ENCODE data around the gene NUAK2.
A peak's percentile ranks its signal among the peaks of the same experiment; 100 is the strongest.

Gene NUAK2

DNA sequence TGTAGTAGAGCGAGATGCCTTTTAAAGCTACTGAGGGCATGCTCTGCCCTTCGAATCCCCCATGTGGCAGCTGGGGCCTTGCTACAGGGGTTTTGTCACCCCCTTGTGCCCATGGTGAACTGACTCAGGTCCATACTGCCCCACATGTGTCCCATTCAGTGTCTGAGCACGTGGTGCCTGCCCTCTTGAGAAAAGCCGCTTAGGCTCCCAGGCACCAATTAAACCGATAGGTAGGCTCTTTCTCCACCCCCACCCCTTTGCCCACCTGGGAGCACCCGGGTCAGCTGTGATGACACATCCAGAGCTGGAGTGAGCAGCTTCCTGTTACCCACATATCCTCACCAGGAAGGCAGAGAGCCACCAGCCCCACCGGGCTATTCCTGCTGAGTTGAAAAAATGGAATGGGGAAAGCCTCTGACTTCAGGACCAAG, 63.3 kb downstream of the NUAK2 start:
- no peak overlapping the region for H3K4me3 ChIP-seq (ENCODE audit: low read depth, low read length)
- TF ChIP-seq, protein P1, sequence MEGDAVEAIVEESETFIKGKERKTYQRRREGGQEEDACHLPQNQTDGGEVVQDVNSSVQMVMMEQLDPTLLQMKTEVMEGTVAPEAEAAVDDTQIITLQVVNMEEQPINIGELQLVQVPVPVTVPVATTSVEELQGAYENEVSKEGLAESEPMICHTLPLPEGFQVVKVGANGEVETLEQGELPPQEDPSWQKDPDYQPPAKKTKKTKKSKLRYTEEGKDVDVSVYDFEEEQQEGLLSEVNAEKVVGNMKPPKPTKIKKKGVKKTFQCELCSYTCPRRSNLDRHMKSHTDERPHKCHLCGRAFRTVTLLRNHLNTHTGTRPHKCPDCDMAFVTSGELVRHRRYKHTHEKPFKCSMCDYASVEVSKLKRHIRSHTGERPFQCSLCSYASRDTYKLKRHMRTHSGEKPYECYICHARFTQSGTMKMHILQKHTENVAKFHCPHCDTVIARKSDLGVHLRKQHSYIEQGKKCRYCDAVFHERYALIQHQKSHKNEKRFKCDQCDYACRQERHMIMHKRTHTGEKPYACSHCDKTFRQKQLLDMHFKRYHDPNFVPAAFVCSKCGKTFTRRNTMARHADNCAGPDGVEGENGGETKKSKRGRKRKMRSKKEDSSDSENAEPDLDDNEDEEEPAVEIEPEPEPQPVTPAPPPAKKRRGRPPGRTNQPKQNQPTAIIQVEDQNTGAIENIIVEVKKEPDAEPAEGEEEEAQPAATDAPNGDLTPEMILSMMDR (IDR thresholded peaks at IDR 0.05; ENCODE audit: insufficient read depth, low read length, missing control alignments) = no peak

GRCh38 chr1:205257735-205258134, 63.8 kb downstream of the NUAK2 start:
- ChIA-PET CTCF (interaction anchor here (0.9 to 37.7 kb wide), 23 partner anchors 16 to 453 kb away, joined by 3 to 2093 read pairs (median 16); partner anchors contain the start of genes NUAK2, RBBP5 and TMCC2), POLR2A (no interaction called here)
- H3K4me3 ChIP-seq (ENCODE audit: low read depth, low read length) = no peak overlapping the region

More for the DNA sequence above, 63.3 kb downstream of the NUAK2 start:
- no peak for DNase-seq (ENCODE audit: low read depth, low spot score)
- POLR2A ChIA-PET = interaction anchor here (1.1 kb wide), 1 partner anchor 30 kb away, joined by 3 read pairs; the partner anchor contains the start of gene TMCC2
- CTCF ChIA-PET = interaction anchor here (0.9 to 37.7 kb wide), 19 partner anchors 16 to 451 kb away, joined by 3 to 2093 read pairs (median 16); partner anchors contain the start of genes NUAK2, RBBP5 and TMCC2

GRCh38 chr1:205256951-205257625, 64.5 kb downstream of the NUAK2 start:
- DNase-seq (ENCODE audit: low read depth, low spot score) = no peak
- H3K4me3 ChIP-seq (ENCODE audit: low read depth, low read length) = no peak overlapping the region
- TF ChIP-seq, protein P1 (IDR thresholded peaks at IDR 0.05; ENCODE audit: insufficient read depth, low read length, missing control alignments) = no peak
- CTCF ChIA-PET = interaction anchor here (0.6 to 37.7 kb wide), 73 partner anchors 9 to 452 kb away, joined by 3 to 2093 read pairs (median 5); partner anchors contain the start of genes KLHDC8A, NUAK2, RBBP5 and TMCC2
- POLR2A ChIA-PET = interaction anchor here (0.6 kb wide), 1 partner anchor 164 kb away, joined by 3 read pairs; no protein-coding TSS in a partner anchor

More at GRCh38 chr1:205257735-205258134, 63.8 kb downstream of the NUAK2 start:
- TF ChIP-seq, protein P1 (IDR thresholded peaks at IDR 0.05; ENCODE audit: insufficient read depth, low read length, missing control alignments) = no peak
- no peak for DNase-seq (ENCODE audit: low read depth, low spot score)

- POLR2A ChIA-PET = interaction anchor here (0.6 to 1.0 kb wide), 3 partner anchors 134 to 163 kb away, joined by 3 read pairs; partner anchors contain the start of gene RBBP5
- CTCF ChIA-PET = interaction anchor here (0.6 to 37.7 kb wide), 77 partner anchors 10 to 465 kb away, joined by 3 to 2093 read pairs (median 5); partner anchors contain the start of genes KLHDC8A, NUAK2, RBBP5 and TMCC2
- DNase-seq (ENCODE audit: low read depth, low spot score) = peak; percentile 26
- TF ChIP-seq, protein P1 (IDR thresholded peaks at IDR 0.05; ENCODE audit: insufficient read depth, low read length, missing control alignments) = peak; percentile 90
- H3K4me3 ChIP-seq (ENCODE audit: low read depth, low read length) = no peak overlapping the region
Observed at GRCh38 chr1:205255941-205256780, 65.4 kb downstream of the NUAK2 start.

Data from AG04449 (cell line).